IPS-15b (cell line): ENCODE measurements around the gene EPN1.

Experiments used
- H3K27me3 ChIP-seq: one replicate; pipeline ENCODE4 v1.6.1; 2013; ENCODE audit warnings: low read length; ENCODE audit not compliant: control insufficient read depth, insufficient read depth
- H3K36me3 ChIP-seq: one replicate; pipeline ENCODE4 v1.6.1; 2013; ENCODE audit warnings: low read length; ENCODE audit not compliant: control insufficient read depth, insufficient read depth
- H3K4me1 ChIP-seq: one replicate; pipeline ENCODE4 v1.6.1; 2013; ENCODE audit warnings: mild to moderate bottlenecking, low read length; ENCODE audit not compliant: control insufficient read depth, insufficient read depth
- H3K4me3 ChIP-seq: one replicate; pipeline ENCODE4 v1.5.1; 2013; ENCODE audit warnings: low read depth, low read length
- H3K9ac ChIP-seq: one replicate; pipeline ENCODE4 v1.6.1; 2013; ENCODE audit warnings: low read depth, mild to moderate bottlenecking, low read length
- H3K9me3 ChIP-seq: one replicate; pipeline ENCODE4 v1.6.1; 2013; ENCODE audit warnings: mild to moderate bottlenecking, low read length; ENCODE audit not compliant: control insufficient read depth, insufficient read depth

Gene EPN1

DNA sequence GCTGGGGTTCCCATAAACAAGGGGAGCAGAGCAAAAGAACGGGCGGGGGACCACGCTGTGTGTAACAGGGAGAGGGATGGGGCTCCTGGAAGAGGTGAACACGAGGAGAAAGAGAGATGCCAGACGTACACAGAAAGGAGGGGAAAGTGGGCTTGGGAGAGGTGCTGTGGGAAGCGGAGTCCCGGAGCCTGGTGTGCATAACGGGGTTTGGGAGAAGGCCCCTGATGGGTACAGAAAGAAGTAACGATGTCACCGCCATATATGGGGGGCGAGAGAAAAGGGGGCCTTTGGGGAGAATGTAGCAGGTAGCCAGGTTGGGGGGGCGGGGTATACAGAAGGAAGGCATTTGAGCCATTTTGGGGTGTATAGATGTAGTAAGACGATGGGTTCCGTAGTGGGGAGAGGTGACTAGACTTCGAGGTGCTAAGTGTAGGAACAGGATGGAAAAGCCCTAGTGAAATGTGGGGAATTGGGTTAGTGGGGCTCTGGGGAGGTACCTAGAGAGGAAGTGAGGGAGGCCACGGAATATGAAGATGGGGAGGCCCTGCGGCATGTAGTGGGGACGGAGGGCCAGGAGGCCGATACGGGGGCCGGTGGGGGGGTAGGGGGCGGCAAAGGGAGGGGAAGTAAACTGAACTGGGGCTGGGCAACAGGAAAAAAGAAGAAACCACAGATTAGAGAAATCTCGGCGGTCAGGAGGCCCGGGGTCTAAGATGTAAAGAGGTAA lies 33.4 kb upstream of the EPN1 start:
- H3K4me3 ChIP-seq, result peak overlapping the region; percentile 85
- no peaks in the 10 kb centered on the region for H3K4me1 ChIP-seq
- no peaks in the 10 kb centered on the region for H3K27me3 ChIP-seq

DNA sequence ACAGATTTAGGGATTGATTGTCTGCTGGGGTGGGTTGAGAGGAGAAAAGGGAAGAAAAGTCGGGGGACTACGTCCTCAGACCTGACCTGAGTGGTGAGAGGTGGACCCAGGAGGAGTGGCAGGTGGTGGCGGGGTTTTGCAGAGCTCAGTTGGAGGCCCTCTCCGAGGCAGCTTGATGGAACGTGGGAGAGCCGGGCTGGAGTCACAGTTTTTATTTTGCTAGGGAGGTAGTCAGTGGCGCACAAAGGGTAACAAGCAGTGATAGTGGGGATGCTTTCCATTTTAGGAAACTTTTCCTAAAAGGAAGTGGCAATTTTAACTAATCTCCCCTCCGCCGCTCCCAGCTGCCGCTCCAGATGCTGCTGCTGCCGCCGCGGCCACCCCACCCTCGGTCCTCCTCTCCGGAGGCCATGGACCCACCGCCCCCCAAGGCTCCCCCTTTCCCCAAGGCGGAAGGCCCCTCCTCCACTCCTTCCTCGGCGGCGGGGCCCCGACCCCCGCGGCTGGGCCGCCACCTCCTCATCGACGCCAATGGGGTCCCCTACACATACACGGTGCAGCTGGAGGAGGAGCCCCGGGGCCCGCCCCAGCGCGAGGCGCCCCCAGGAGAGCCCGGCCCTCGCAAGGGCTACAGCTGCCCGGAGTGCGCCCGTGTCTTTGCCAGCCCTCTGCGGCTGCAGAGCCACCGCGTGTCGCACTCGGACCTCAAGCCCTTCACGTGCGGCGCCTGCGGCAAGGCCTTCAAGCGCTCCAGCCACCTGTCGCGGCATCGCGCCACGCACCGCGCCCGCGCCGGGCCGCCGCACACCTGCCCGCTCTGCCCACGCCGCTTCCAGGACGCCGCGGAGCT lies 32.6 kb upstream of the EPN1 start:
- H3K9ac ChIP-seq, result peak overlapping the region; percentile 56
- H3K4me1 ChIP-seq, result no peaks in the 10 kb centered on the region
- peaks cover 13% of the 10 kb centered on the region for H3K36me3 ChIP-seq
- H3K4me3 ChIP-seq, result peak overlapping the region; percentile 85
- H3K9me3 ChIP-seq, result no peaks in the 10 kb centered on the region
- no peaks in the 10 kb centered on the region for H3K27me3 ChIP-seq

More for the DNA sequence above, 33.4 kb upstream of the EPN1 start:
- H3K9me3 ChIP-seq, result no peaks in the 10 kb centered on the region
- H3K36me3 ChIP-seq, result peaks cover 13% of the 10 kb centered on the region
- H3K9ac ChIP-seq, result peak overlapping the region; percentile 66

DNA sequence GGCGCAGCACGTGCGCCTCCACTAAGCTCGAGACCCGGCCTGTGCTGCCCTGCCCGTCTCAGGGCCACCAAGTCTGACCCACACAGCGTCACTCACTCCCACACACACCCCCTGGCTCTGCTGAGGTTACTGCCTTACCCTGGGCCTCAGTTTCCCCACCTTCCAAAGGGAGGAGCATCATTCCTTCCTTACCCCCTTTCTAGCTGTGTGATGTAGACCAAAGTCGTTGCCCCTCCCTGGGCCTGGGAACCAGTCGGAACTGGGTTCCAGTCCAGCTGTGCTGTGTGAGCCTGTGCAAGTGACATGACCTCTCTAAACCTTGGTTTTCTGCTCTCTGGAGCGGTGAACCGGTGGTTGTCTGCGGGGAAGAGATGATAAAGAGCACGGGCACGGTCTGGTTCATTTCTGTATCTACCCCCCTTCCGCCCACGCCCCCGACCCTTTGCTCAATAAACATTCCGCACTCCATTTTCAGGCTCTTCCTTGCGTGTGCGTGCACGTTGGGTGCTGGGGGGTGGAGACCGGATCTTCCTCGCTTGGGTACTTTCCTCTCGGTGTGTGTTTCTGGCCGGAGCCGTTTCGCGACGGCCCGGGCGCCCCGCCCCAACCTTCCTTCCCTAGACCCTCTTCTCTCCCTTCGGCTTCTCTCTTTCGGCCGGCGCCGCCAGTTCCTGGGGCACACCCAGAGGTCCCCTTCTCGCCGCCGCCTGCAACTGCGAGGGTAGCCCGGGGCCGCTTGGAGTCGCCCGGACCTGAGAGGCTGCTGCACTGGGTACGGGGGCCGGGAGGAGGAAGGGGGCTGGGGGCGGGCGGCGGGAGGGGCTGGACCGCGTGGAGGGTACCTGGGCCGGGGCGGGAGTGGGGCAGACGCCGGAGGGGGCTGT lies 31.8 kb upstream of the EPN1 start, which contains the start of gene ZNF581:
TSS of gene ZNF581 (plus strand) at position 647 of the 884 bp plus-strand sequence. CDS start 923 bp downstream, outside the sequence.
- no peaks in the 10 kb centered on the region for H3K27me3 ChIP-seq
- peak within 1 kb of the TSS; percentile 95 for H3K9ac ChIP-seq
- peaks cover 13% of the 10 kb centered on the region for H3K36me3 ChIP-seq
- peak within 1 kb of the TSS; percentile 85 for H3K4me3 ChIP-seq
- H3K4me1 ChIP-seq, result no peaks in the 10 kb centered on the region
- H3K9me3 ChIP-seq, result no peaks in the 10 kb centered on the region

DNA sequence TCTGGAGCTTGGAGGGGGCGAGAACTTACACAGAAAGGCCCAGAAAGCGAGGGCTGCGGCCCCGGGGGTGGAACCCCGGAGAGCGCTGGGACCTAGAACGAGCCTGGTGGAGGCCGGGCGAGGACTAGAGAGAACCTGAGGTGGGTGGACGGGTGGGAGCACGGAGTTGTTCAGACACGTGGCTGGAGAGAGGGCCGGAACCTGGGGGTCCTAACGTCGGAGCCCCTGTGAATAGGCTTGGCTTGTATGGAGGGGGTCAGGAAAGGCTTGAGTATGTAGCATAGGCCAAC lies 31.2 kb upstream of the EPN1 start:
- no peaks in the 10 kb centered on the region for H3K27me3 ChIP-seq
- no peaks in the 10 kb centered on the region for H3K4me1 ChIP-seq
- H3K9me3 ChIP-seq, result no peaks in the 10 kb centered on the region

DNA sequence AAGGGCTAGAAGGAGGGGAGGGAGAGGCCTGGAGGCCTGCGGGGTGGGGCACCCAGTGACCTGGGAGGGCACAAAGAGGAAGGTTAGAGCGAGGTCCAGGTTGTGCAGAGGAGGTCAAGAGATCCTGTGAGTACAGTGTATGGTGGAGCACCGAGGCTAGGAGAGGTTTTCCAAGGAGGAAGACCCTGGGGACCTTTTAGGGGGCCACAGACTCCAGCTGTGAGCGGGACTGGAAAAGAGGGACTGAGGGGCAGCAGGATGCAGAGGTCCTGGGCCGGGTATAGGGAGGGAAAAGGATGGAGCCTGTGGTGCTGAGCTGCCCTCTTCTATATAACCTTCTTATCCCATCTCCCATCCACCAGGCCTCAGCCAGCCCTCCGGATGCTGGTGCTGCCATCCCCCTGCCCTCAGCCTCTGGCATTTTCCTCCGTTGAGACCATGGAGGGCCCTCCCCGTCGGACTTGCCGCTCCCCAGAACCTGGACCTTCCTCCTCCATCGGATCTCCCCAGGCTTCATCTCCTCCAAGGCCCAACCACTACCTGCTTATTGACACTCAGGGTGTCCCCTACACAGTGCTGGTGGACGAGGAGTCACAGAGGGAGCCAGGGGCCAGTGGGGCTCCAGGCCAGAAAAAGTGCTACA lies 30.7 kb upstream of the EPN1 start:
- Histone ChIP-seq H3K27me3 (no peaks in the 10 kb centered on the region), H3K9ac (peak overlapping the region; percentile 95), H3K36me3 (peaks cover 13% of the 10 kb centered on the region), H3K9me3 (no peaks in the 10 kb centered on the region), H3K4me1 (no peaks in the 10 kb centered on the region), H3K4me3 (peak overlapping the region; percentile 85)

More for the DNA sequence above, 31.2 kb upstream of the EPN1 start:
- Histone ChIP-seq H3K9ac (peak overlapping the region; percentile 95), H3K4me3 (peak overlapping the region; percentile 85), H3K36me3 (peaks cover 13% of the 10 kb centered on the region)

DNA sequence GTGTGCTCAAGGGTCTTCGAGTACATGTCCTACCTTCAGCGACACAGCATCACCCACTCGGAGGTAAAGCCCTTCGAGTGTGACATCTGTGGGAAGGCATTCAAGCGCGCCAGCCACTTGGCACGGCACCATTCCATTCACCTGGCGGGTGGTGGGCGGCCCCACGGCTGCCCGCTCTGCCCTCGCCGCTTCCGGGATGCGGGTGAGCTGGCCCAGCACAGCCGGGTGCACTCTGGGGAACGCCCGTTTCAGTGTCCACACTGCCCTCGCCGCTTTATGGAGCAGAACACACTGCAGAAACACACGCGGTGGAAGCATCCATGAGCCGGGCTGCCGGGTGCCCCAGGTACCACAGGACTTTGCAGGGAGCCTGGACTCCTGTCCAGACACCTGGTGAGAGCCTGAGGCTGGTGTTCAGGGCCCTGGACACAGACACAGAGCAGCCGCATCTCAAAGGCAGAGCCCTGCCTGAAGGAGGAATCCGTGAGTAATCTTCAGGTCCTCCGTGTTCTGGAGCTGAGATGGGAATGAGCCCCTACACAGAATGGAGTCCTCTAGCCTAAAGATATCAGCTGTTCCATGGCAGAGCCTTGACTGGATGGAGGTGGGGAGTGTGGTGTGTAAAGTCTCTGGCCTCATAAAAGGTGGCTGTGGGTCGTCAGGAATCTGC lies 30.0 kb upstream of the EPN1 start:
- Histone ChIP-seq H3K4me3 (peak overlapping the region; percentile 85), H3K9ac (no peak overlapping the region), H3K4me1 (no peaks in the 10 kb centered on the region), H3K27me3 (no peaks in the 10 kb centered on the region), H3K36me3 (peaks cover 13% of the 10 kb centered on the region), H3K9me3 (no peaks in the 10 kb centered on the region)

DNA sequence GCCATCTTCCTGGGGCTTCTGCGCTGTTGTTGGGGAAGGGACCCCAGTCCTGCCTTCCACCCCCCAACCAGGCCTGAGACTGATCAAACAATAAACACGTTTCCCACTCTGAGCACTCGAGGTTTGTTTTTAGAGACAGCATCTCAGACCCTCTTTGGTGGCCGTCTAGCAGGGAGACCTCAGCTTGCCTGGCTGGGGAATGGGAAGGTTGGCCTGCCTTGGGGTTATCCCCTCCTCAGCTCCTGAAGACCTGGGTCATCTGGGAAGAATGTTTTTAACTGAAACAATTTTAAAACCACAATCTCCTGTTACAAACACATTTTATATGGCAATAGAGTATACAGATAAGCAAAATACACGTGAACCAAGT lies 29.5 kb upstream of the EPN1 start:
- no peak overlapping the region for H3K4me3 ChIP-seq
- no peaks in the 10 kb centered on the region for H3K27me3 ChIP-seq
- peaks cover 13% of the 10 kb centered on the region for H3K36me3 ChIP-seq
- H3K9me3 ChIP-seq, result no peaks in the 10 kb centered on the region
- H3K9ac ChIP-seq, result no peak overlapping the region
- no peaks in the 10 kb centered on the region for H3K4me1 ChIP-seq

DNA sequence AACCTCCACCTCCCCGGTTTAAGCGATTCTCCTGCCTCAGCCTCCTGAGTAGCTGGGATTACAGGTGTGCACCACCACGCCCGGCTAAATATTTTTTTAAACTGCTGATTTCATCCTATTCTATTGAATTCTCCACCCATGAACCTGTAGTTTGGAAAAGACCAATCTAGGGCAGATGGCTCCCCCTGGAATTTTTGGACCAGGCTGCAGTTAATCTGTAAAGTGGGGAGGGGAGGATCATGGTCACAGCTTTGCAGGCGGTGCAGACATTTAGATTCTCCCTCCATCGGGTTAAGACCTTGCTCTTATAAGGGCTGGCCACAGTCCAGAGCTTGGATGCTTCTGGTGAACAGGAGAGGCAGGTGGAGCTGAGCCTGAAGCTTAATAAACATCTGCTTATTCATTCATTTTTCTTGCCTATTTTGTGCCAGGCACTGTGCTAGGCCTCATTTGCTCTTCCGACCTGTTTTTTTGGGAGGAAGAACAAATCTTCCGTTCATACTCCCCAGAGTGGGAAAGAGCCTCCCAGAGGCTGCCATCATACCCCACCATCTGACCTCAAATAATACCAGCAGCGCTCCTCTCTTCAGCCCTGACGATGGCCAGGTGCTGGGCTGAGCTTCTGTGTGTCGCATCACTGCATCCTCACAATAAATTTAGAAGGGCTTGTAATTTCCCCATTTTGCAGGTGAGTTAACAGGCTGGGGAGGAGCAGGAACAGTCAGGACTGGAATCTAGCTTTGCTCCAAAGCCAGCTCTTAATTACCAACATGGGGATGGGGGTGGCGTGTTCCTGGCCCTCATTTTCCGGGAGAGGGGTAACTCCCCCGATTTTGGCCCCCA lies 27.9 kb upstream of the EPN1 start:
- peaks cover 13% of the 10 kb centered on the region for H3K36me3 ChIP-seq
- no peaks in the 10 kb centered on the region for H3K27me3 ChIP-seq
- H3K9ac ChIP-seq, result peak overlapping the region; percentile 85
- H3K9me3 ChIP-seq, result no peaks in the 10 kb centered on the region
- H3K4me3 ChIP-seq, result peak overlapping the region; percentile 76
- no peaks in the 10 kb centered on the region for H3K4me1 ChIP-seq

DNA sequence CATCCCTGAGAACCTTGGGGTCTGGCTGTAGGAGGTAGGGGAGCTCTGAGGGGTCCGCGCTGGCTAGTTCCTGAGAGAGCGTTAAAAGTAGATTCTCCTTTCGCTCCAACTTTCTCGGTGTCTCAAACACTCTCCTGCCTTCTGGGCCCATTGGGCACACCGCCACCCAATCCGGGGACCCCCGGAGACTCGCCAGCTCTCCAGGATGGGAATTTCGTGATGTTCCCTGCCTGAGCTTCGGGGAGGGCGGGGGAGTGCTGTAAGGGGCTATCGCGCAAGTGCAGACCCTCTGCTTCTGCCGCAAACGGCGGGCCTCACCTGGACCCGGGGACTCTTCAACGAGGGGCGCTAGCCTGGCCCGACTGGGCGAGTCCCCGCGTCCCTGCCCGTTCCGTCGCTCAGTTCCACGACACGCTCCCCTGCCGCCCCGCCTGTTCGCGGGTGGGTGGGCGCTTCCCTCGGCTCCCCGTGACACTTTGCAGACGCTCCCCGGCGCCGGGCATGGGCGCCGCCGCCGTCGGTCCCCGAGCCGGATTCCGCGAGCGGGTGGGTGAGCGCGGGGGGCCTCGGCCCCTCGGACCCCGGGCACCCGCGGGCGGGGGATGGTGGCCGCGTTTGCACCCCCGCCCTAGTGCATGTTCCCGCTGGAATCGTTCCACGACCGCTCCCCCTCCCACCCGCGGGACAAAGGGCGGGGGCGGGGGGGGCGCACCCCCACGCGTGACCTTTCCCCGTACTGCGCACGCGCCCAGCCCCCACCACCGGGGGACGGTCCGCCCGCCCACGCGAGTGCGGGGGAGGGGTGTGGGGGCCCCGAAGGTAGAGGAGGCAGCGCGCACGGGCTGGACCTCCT lies 27.1 kb upstream of the EPN1 start, which contains the start of gene CCDC106:
TSS of gene CCDC106 (plus strand) at position 481 of the 853 bp plus-strand sequence. CDS start 835 bp downstream, outside the sequence.
- Histone ChIP-seq H3K36me3 (peaks cover 13% of the 10 kb centered on the region), H3K4me3 (peak within 1 kb of the TSS; percentile 76), H3K4me1 (no peaks in the 10 kb centered on the region), H3K9me3 (no peaks in the 10 kb centered on the region), H3K27me3 (no peaks in the 10 kb centered on the region), H3K9ac (peak within 1 kb of the TSS; percentile 85)
